ENCODE results near the gene HPGD. TPM values are rescaled to one million over a fixed set of nuclear protein-coding genes. Genes with fewer than 3 reads are reported as not detected.

The HPGD gene
- total and polyA plus RNA-seq, 2 of the 4 experiments (the other 2 are of a cell fraction): not detected

- no TSS peak for BruUV-seq (replicated peaks)
- Histone ChIP-seq H4K5ac (ENCODE audit: low read depth, low read length) (no peak overlapping the region), H3K23ac (ENCODE audit: low read depth, low read length) (no peak overlapping the region), H4K8ac (ENCODE audit: low read depth in 2 of 2, low read length in 2 of 2) (no peak overlapping the region), H3K36me3 (ENCODE audit: control insufficient read depth, insufficient read depth, low read length) (no peaks in the 10 kb centered on the region), H3K27ac (ENCODE audit: insufficient read depth, low read length) (no peak overlapping the region), H2AK9ac (replicated peaks; ENCODE audit: low read depth, low read length, poor library complexity) (no peak overlapping the region), H3K4me1 (ENCODE audit: control insufficient read depth, insufficient read depth, low read length) (no peaks in the 10 kb centered on the region), H2BK120ac (ENCODE audit: low read depth, low read length) (no peak overlapping the region), H3K18ac (ENCODE audit: low read depth, low read length) (no peak overlapping the region), H3K14ac (replicated peaks; ENCODE audit: low read depth, low read length) (no peak overlapping the region), H2AFZ (replicated peaks; ENCODE audit: low read length, poor library complexity) (no peak overlapping the region), H3K27me3 (ENCODE audit: control insufficient read depth, insufficient read depth, low read length) (no peaks in the 10 kb centered on the region), H2BK15ac (ENCODE audit: low read depth, low read length) (no peak overlapping the region), H3K9me3 (ENCODE audit: control insufficient read depth, insufficient read depth, low read length) (no peaks in the 10 kb centered on the region), H3K79me1 (ENCODE audit: low read depth in 1 of 2, low read length in 2 of 2) (no peaks in the 10 kb centered on the region), H2AK5ac (ENCODE audit: low read depth, low read length) (no peak overlapping the region), H2BK20ac (ENCODE audit: low read depth, low read length) (no peak overlapping the region), H3K4ac (ENCODE audit: low read depth, low read length) (no peak overlapping the region), H3K4me3 (ENCODE audit: insufficient read depth, low read depth, low read length) (no peak overlapping the region), H3K9ac (ENCODE audit: low read depth, low read length) (no peak overlapping the region), H2BK5ac (ENCODE audit: low read depth, low read length, poor library complexity, severe bottlenecking) (no peak overlapping the region), H3K56ac (ENCODE audit: extremely low read depth, insufficient read depth, low read length) (no peak overlapping the region), H4K20me1 (ENCODE audit: insufficient read depth, low read length) (no peaks in the 10 kb centered on the region), H3K4me2 (ENCODE audit: low read depth, low read length) (no peak overlapping the region), H3K9me1 (ENCODE audit: insufficient read depth, low read length) (no peaks in the 10 kb centered on the region), H4K91ac (ENCODE audit: insufficient read depth, low read depth, low read length) (no peak overlapping the region)
- TF ChIP-seq BHLHE40 (IDR thresholded peaks at IDR 0.05; ENCODE audit: low read depth, low read length) (no peak), SMC3 (IDR thresholded peaks at IDR 0.05; ENCODE audit: low read depth, low read length) (no peak), POLR2A (IDR thresholded peaks at IDR 0.05; ENCODE audit: low read depth, low read length) (no peak), NFE2L2 (IDR thresholded peaks at IDR 0.05; ENCODE audit: low read depth, low read length) (no peak), CHD1 (IDR thresholded peaks at IDR 0.05; ENCODE audit: low read depth, low read length) (no peak), MXI1 (IDR thresholded peaks at IDR 0.05; ENCODE audit: borderline replicate concordance, low read depth, low read length) (no peak), FOS (IDR thresholded peaks at IDR 0.05; ENCODE audit: low read depth, low read length) (no peak), RFX5 (IDR thresholded peaks at IDR 0.05; ENCODE audit: low read depth, low read length) (no peak), MAFK (IDR thresholded peaks at IDR 0.05; ENCODE audit: low read depth, low read length) (no peak)
- DNase-seq (no peak), ATAC-seq (ENCODE audit: low read depth) (no peak)
- no CpG with 5 or more reads among the region's 1 CpG for WGBS, 2 experiments (ENCODE audit: extremely low coverage in 2 of 2, insufficient read length in 1 of 2)
- intact Hi-C loops (cut with micrococcal nuclease) (no loop called here), in situ Hi-C loops (cut with MboI; ENCODE audit: low sequenced_read_pairs) (no loop called here), dilution Hi-C loops (cut with HindIII; ENCODE audit: low sequenced_read_pairs, unreplicated experiment) (no loop called here)
- POLR2A ChIA-PET (ENCODE audit: unreplicated experiment): no interaction called here
- CTCF ChIA-PET: no interaction called here
Measured at GRCh38 chr4:174516345-174516744, 5.9 kb downstream of the HPGD start.
